HepG2 (cell line): ENCODE results near the gene ZC3H4. TPM values are rescaled to one million over a fixed set of nuclear protein-coding genes. Genes with fewer than 3 reads are reported as not detected.

Experiments used
- ARNT2 ChIP-seq: sonication (generic); formaldehyde crosslinking; IDR thresholded peaks from 2 replicates; pipeline ENCODE4 v1.8.0; 2022; ENCODE audit warnings: mild to moderate bottlenecking, low read depth, missing genetic modification reagents, moderate library complexity
- ATF2 ChIP-seq: sonication (generic); formaldehyde crosslinking; IDR thresholded peaks from 2 replicates; pipeline ENCODE4 v1.4.0; 2020; ENCODE audit warnings: missing genetic modification reagents
- ELF4 ChIP-seq: sonication (generic); formaldehyde crosslinking; IDR thresholded peaks from 2 replicates; pipeline ENCODE4 v1.5.0; 2020; ENCODE audit warnings: missing genetic modification reagents, mild to moderate bottlenecking, moderate library complexity, borderline replicate concordance
- KDM6A ChIP-seq: IDR thresholded peaks from 2 replicates; pipeline ENCODE4 v1.6.1; 2016; ENCODE audit warnings: low read depth
- MYPOP ChIP-seq: sonication (generic); formaldehyde crosslinking; IDR thresholded peaks from 2 replicates; pipeline ENCODE4 v1.8.1; 2023; ENCODE audit warnings: mild to moderate bottlenecking, moderate library complexity, missing genetic modification reagents
- PATZ1 ChIP-seq: sonication (generic); formaldehyde crosslinking; IDR thresholded peaks from 2 replicates; pipeline ENCODE4 v1.4.0; 2020; ENCODE audit warnings: missing genetic modification reagents
- PHF20 ChIP-seq: sonication (generic); formaldehyde crosslinking; IDR thresholded peaks from 2 replicates; pipeline ENCODE4 v1.5.0; 2020; ENCODE audit warnings: mild to moderate bottlenecking, missing genetic modification reagents
- TAF1 ChIP-seq: sonication (generic); formaldehyde crosslinking; IDR thresholded peaks from 2 replicates; pipeline ENCODE4 v1.4.0; 2020; ENCODE audit warnings: missing genetic modification reagents
- TARDBP ChIP-seq: sonication (generic); formaldehyde crosslinking; IDR thresholded peaks from 2 replicates; pipeline ENCODE4 v1.8.0; 2022; ENCODE audit warnings: mild to moderate bottlenecking, missing genetic modification reagents
- TP53 ChIP-seq: sonication (generic); formaldehyde crosslinking; conservative IDR thresholded peaks from 2 replicates; pipeline ENCODE4 v1.4.0; 2020; ENCODE audit warnings: missing genetic modification reagents
- TSC22D2 ChIP-seq: sonication (generic); formaldehyde crosslinking; IDR thresholded peaks from 2 replicates; pipeline ENCODE4 v1.5.1; 2020; ENCODE audit warnings: missing genetic modification reagents, mild to moderate bottlenecking, borderline replicate concordance
- XRCC5 ChIP-seq: fragments of 200-400 bp; formaldehyde crosslinking; optimal IDR thresholded peaks from 2 replicates; pipeline ENCODE3; 2017; ENCODE audit warnings: mild to moderate bottlenecking, low read length
- polyA plus RNA-seq, 8 experiments: library from polyadenylated mRNA; depleted of rRNA in 3 of 8; stranded (reverse) in 7 of 8; unstranded in 1 of 8; fragments of >200 nt; fragmentation: Illumina TruSeq in 4 of 8; extraction: Trizol in 4 of 8; gene quantifications; 2 replicates each; pipeline versions ENCODE4 v1.2.1 to v1.2.3, GENCODE V29; 2011 to 2016; ENCODE audit warnings: low read depth in 4 of 8, missing spikeins in 1 of 8, mixed read lengths in 1 of 8; ENCODE audit not compliant: insufficient read depth in 1 of 8
- total RNA-seq, 5 experiments: library from RNA; depleted of rRNA; stranded (reverse); fragments of >200 nt; fragmentation: Illumina TruSeq; extraction: Trizol; gene quantifications; 2 replicates each; pipeline ENCODE4 v1.2.3, GENCODE V29; 2016; ENCODE audit warnings: low read depth in 1 of 5
- TF ChIP-seq, protein P1 (sequence below): sonication (generic); formaldehyde crosslinking; IDR thresholded peaks from 2 replicates; pipeline ENCODE4 v1.5.0; 2020; ENCODE audit warnings: missing genetic modification reagents, mild to moderate bottlenecking, borderline replicate concordance
- TF ChIP-seq, protein P2 (sequence below): sonication (generic); formaldehyde crosslinking; IDR thresholded peaks from 2 replicates; pipeline ENCODE4 v1.5.1; 2020; ENCODE audit warnings: mild to moderate bottlenecking, missing genetic modification reagents, moderate library complexity
- TF ChIP-seq, protein P3 (sequence below): IDR thresholded peaks from 2 replicates; pipeline ENCODE4 v1.6.1; 2016
- TF ChIP-seq, protein P4 (sequence below): sonication (generic); formaldehyde crosslinking; IDR thresholded peaks from 2 replicates; pipeline ENCODE4 v1.9.0; 2021; ENCODE audit warnings: missing genetic modification reagents, borderline replicate concordance

The ZC3H4 gene
- total and polyA plus RNA-seq, 2 of the 13 experiments (the other 11 are each of a cell fraction or from before 2014, with no cell fraction given): 1.8 to 10.7 TPM

GRCh38 chr19:47130589-47131227, 17.1 kb upstream of the ZC3H4 start, which contains the start of gene SAE1 (continued):
- TF ChIP-seq, protein P1, sequence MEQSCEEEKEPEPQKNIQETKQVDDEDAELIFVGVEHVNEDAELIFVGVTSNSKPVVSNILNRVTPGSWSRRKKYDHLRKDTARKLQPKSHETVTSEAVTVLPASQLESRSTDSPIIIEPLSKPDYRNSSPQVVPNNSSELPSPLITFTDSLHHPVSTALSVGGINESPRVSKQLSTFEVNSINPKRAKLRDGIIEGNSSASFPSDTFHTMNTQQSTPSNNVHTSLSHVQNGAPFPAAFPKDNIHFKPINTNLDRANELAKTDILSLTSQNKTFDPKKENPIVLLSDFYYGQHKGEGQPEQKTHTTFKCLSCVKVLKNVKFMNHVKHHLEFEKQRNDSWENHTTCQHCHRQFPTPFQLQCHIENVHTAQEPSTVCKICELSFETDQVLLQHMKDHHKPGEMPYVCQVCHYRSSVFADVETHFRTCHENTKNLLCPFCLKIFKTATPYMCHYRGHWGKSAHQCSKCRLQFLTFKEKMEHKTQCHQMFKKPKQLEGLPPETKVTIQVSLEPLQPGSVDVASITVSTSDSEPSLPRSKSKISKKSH (CRISPR knock-in tag): peak; percentile 62; the same call in 1 of the 2 replicates
- TF ChIP-seq KDM6A (no peak), PATZ1 (CRISPR knock-in tag) (peak; percentile 26), ARNT2 (peak; percentile 83), MYPOP (peak; percentile 58), TSC22D2 (CRISPR knock-in tag) (peak; percentile 45; the same call in 1 of the 2 replicates), XRCC5 (peak; percentile 17), ELF4 (CRISPR knock-in tag) (peak; percentile 73; the same call in 1 of the 2 replicates), TAF1 (peak; percentile 92), PHF20 (CRISPR knock-in tag) (peak; percentile 81), TARDBP (CRISPR knock-in tag) (peak; percentile 62; the same call in 1 of the 2 replicates), TP53 (CRISPR knock-in tag) (no peak), ATF2 (no peak)
- TF ChIP-seq, protein P2, sequence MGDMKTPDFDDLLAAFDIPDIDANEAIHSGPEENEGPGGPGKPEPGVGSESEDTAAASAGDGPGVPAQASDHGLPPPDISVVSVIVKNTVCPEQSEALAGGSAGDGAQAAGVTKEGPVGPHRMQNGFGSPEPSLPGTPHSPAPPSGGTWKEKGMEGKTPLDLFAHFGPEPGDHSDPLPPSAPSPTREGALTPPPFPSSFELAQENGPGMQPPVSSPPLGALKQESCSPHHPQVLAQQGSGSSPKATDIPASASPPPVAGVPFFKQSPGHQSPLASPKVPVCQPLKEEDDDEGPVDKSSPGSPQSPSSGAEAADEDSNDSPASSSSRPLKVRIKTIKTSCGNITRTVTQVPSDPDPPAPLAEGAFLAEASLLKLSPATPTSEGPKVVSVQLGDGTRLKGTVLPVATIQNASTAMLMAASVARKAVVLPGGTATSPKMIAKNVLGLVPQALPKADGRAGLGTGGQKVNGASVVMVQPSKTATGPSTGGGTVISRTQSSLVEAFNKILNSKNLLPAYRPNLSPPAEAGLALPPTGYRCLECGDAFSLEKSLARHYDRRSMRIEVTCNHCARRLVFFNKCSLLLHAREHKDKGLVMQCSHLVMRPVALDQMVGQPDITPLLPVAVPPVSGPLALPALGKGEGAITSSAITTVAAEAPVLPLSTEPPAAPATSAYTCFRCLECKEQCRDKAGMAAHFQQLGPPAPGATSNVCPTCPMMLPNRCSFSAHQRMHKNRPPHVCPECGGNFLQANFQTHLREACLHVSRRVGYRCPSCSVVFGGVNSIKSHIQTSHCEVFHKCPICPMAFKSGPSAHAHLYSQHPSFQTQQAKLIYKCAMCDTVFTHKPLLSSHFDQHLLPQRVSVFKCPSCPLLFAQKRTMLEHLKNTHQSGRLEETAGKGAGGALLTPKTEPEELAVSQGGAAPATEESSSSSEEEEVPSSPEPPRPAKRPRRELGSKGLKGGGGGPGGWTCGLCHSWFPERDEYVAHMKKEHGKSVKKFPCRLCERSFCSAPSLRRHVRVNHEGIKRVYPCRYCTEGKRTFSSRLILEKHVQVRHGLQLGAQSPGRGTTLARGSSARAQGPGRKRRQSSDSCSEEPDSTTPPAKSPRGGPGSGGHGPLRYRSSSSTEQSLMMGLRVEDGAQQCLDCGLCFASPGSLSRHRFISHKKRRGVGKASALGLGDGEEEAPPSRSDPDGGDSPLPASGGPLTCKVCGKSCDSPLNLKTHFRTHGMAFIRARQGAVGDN: peak; percentile 98
- TF ChIP-seq, protein P3, sequence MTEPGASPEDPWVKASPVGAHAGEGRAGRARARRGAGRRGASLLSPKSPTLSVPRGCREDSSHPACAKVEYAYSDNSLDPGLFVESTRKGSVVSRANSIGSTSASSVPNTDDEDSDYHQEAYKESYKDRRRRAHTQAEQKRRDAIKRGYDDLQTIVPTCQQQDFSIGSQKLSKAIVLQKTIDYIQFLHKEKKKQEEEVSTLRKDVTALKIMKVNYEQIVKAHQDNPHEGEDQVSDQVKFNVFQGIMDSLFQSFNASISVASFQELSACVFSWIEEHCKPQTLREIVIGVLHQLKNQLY (CRISPR knock-in tag): peak; percentile 66; the same call in 1 of the 2 replicates
- TF ChIP-seq, protein P4, sequence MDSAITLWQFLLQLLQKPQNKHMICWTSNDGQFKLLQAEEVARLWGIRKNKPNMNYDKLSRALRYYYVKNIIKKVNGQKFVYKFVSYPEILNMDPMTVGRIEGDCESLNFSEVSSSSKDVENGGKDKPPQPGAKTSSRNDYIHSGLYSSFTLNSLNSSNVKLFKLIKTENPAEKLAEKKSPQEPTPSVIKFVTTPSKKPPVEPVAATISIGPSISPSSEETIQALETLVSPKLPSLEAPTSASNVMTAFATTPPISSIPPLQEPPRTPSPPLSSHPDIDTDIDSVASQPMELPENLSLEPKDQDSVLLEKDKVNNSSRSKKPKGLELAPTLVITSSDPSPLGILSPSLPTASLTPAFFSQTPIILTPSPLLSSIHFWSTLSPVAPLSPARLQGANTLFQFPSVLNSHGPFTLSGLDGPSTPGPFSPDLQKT: no peak
